Measurements from ENCODE around the gene PEX3.

DNA sequence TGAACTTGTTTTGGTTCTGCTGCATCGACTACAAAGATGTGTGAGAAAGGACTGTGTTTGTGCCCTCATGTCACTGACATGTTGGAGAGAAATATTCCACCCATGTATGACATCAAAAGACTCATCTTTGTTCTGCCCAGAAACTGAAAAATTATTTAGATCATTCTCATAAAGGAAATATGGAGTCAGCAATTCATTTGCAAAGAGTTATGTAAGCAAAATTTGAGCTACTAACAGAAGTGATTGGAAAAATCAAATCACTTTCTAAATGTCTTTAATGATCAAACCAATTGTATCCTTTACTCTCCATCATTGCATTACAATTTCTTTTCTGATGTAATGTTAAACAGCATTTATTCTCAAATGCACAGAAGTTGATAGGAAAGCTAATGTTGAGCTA is 19.4 kb upstream of the PEX3 start:
- TF ChIP-seq, protein P1, sequence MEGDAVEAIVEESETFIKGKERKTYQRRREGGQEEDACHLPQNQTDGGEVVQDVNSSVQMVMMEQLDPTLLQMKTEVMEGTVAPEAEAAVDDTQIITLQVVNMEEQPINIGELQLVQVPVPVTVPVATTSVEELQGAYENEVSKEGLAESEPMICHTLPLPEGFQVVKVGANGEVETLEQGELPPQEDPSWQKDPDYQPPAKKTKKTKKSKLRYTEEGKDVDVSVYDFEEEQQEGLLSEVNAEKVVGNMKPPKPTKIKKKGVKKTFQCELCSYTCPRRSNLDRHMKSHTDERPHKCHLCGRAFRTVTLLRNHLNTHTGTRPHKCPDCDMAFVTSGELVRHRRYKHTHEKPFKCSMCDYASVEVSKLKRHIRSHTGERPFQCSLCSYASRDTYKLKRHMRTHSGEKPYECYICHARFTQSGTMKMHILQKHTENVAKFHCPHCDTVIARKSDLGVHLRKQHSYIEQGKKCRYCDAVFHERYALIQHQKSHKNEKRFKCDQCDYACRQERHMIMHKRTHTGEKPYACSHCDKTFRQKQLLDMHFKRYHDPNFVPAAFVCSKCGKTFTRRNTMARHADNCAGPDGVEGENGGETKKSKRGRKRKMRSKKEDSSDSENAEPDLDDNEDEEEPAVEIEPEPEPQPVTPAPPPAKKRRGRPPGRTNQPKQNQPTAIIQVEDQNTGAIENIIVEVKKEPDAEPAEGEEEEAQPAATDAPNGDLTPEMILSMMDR (conservative IDR thresholded peaks at IDR 0.05 in 1 of 2, IDR thresholded peaks at IDR 0.05 in 1 of 2; ENCODE audit: low read depth in 1 of 2, low read length in 2 of 2), result no peak
- no peak for TF ChIP-seq EZH2 (IDR thresholded peaks at IDR 0.05; ENCODE audit: low read length, missing control alignments)

Measured in fibroblast of lung (primary cell).